HG03469 (cell line): ENCODE measurements around the gene UBFD1.
"Not testable (repeated sequence)": the region's sequence is repeated elsewhere in the genome, so short reads cannot be mapped to it uniquely, and the experiment has no call there.

Experiments
- ATAC-seq: cut with Tn5 transposase; IDR thresholded peaks from one replicate; pipeline ENCODE4 v1.9.1; 2021; ENCODE audit warnings: mild to moderate bottlenecking, moderate library complexity, moderate number of reproducible peaks; ENCODE audit not compliant: unreplicated experiment

The UBFD1 gene

DNA sequence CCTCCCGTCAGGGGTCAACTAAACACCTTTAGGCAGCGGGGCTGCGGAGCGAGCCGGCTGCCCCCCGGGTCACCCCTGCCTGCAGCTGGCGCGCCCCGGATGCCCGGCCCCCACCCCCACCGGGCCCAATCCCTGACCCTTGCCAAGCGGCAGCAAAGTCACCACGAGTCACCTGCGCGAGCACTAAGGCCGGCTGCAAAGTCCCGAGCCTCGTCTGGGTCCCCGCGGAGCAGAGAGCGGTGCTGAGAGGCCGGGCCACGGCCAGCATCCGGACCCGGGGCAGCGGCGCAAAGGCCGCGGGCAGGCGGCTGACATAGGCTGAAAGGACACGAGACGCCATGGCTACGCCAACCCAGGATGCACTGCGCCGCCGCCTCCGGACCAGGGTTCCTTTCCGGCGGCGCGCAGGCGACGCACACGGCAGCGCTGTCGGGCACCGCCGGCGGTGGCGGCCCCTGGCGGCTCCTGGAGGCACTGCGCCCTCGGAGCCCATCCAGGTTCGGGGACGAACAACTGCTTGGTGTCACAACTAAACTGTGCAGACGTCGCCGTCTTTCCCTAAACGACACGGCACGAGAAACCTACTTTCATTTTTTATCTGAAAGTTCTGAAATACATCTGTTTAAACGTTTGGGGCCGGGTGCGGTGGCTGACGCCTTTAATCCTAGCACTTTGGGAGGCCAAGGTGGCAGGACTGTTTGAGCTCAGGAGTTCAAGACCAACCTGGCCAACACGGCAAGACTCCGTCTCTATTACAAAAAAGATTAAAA lies 38.6 kb downstream of the UBFD1 start, which contains the start of gene NDUFAB1:
Gene NDUFAB1 (minus strand): TSS at position 366 of the 770 bp plus-strand sequence. CDS start 26 bp downstream, at position 340.
- ATAC-seq: peak; percentile 68

DNA sequence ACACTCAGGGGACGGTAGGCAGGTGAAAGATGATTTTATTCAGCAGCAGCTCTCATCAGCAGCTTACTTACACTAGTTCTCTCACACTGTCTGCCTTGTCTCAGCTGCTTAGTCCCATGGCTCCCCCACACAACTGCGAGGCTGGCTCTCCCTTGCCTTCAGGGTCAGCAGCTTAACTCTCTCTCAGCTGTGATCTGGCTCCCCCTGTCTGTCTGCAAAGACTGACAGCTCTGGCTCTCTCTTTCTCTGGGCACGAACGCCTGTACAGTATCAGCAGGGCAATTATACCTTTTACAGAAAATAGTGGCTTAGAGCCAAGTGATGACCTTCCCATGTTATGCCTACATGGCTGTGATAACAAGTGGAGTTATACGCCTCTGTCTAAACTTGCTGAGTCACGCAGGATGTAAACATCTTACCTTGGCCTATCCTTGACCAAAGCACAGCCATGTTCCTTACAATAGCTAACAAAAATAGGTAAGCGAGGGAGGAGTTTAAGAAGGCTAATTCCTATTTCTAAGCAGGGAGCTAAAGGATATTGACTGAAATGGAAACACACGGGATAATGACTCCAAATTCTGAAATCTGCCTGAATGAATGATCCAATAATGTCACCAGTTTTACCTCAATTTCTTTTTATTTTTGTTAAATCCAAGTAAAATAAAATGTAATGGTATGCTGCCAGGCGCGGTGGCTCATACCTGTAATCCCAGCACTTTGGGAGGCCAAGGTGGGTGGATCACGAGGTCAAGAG lies 39.7 kb downstream of the UBFD1 start:
- no peak for ATAC-seq

DNA sequence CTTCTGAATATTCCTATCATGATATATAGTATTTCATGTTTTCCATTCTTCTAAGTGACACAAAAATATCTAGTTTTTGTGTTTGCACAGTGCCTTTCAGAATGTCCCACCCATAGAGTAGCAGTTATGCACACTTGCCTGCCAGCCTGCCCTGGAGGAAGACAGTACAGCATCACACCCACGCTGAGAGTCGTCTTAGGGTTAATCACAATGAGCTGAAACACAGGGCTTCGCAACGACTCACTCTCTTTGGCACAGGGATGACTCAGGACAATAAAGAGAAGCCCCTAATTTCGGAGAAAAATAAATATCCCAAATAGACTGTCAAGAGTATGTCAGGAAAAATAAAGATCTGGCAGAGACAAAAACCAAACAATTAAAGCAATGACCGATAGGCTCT lies 50.2 kb downstream of the UBFD1 start:
- ATAC-seq: no peak

DNA sequence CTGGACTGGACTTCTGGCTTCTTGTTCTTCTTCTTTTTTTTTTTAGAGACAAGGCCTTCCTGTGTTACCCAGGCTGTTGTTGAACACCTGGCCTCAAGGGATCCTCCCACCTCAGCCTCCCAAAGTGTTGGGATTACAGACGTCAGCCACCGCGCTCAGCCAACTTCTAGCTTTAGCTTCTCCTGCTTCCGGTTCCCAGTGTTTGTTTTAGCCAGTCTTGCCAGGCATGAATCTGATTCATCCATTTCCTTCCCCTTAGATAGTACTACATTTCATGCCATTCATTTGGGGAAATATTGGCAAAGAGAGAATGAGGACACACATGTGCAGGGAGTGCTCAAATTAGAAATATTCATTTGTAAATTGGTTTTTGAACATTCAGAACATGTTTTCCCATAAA lies 50.7 kb downstream of the UBFD1 start:
- ATAC-seq: no peak

DNA sequence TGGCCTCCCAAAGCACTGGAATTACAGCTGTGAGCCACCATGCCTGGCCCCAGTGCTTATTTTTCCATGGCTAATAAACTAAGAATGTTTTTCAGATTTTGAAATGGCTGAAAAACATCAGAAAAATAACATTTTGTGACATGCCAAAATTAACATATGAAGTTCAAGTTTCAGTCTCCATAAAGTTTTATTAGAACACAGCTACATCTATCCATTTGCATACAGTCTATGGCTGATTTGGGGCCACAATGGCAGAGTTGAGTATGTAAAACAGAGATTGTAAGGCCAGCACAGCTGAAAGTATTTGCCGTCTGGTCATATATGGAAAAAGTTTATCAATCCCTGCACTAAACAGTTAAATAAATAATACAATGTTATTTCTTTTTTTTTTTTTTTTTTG lies 52.4 kb downstream of the UBFD1 start:
- no peak for ATAC-seq

DNA sequence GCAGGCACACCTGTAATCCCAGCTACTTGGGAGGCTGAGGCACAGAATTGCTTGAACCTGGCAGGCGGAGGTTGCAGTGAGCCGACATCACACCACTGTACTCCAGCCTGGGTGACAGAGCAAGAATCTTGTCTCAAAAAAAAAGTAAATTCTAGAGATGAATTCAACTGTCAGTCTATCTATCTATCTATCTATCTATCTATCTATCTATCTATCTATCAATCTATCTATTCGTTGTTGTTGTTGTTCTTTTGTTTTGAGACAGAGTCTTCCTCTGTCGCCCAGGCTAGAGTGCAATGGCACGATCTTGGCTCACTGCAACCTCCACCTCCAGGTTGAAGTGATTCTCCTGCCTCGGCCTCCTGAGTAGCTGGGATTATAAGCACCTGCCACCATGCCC lies 53.4 kb downstream of the UBFD1 start:
- ATAC-seq: not testable (repeated sequence)

DNA sequence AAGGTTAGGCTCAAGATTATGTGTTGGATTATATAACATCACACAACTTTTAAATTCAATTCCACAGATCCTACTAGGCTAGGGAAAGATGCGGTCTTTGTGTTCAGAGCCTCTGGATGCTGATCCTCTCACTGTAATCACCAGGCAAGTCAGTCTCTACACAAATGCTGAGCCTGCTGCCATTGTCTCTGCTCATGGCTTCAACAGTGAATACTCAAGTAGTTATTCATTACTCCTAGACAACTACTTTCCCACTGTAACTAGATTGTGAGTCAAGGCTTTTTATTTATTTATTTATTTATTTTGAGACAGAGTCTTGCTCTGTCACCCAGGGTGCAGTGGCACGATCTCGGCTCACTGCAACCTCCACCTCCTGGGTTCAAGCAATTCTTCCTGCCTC lies 54.4 kb downstream of the UBFD1 start:
- no peak for ATAC-seq

DNA sequence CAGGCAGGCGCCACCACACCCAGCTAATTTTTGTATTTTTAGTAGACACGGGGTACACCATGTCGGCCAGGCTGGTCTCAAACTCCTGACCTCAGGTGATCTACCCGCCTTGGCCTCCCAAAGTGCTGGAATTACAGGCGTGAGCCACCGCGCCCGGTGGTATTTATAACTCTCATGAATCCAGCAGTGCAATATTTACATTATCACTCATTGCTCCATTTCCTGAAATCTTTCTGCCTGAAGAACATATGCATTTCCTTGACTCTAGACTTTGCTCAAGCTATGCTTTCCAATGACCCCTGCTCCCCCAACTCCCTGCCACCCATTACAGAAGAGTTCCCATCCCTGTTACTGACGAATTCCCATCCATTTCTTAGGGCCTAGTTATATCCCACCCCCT lies 58.3 kb downstream of the UBFD1 start:
- ATAC-seq: no peak
